ENCODE data around the gene ATL3.
A peak's percentile ranks its signal among the peaks of the same experiment; 100 is the strongest.
"Not testable (repeated sequence)": the region's sequence is repeated elsewhere in the genome, so short reads cannot be mapped to it uniquely, and the experiment has no call there.

Gene ATL3

GRCh38 chr11:63671322-63672155 lies at the start of gene ATL3:
ATL3 (minus strand) TSS chr11:63671376; CDS start chr11:63671335, 41 bp downstream.
- DNase-seq (ENCODE audit: low read depth) = peak; percentile 78

GRCh38 chr11:63720611-63721010 lies 49.4 kb upstream of the ATL3 start:
- DNase-seq (ENCODE audit: low read depth) = no peak

GRCh38 chr11:63719987-63720386 lies 48.8 kb upstream of the ATL3 start:
- no peak for DNase-seq (ENCODE audit: low read depth)

DNA sequence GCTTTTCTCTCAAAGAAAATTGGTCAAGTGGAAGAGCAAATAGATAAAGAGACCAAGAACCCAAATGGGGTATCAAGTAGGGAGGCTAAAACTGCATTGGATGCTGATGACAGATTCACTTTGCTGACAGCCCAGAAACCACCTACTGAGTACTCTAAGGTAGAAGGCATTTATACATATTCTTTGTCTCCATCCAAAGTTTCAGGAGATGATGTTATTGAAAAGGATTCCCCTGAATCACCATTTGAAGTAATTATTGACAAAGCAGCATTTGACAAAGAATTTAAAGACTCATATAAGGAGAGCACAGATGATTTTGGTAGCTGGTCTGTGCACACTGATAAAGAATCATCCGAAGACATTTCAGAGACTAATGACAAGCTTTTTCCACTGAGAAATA lies 47.8 kb upstream of the ATL3 start:
- DNase-seq (ENCODE audit: low read depth) = no peak

DNA sequence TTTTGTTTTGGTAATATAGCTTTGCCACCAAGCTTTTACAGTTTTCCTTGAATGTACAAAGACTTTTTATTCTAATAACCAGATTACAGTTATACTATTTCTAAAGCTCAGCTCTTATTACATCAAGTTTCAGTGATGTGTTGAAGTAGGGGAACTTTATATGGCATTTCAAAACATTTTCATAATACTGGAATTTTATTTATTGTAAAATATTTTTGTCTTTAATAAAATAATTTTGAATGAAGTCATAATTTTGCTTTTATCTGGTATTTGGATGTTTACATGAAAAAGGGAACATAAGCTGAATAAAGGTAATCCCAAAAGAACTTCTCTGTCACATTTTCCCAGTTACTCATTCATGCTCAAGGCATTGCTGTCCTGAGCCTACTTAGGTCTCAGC lies 44.9 kb upstream of the ATL3 start:
- DNase-seq (ENCODE audit: low read depth) = no peak

DNA sequence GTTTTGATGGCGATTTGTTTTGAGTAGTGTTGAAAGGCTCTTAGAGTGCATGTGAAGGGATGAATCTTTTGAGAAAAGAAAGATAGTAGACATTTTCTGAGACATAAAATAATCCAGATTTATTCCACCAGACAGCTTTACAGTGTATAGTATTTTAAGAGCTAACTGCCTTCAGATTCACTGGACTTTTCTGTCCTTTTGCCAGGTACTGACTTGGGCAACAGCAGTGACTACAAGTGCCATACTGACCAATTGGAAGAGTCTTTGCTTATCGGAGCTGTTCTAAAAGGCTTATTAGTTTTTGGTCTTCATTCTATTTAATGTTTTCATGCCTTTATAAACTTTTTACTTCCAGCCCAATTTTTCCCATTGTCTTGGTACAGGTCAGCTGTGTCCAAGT lies 42.6 kb upstream of the ATL3 start:
- no peak for DNase-seq (ENCODE audit: low read depth)

GRCh38 chr11:63711838-63712237 lies 40.7 kb upstream of the ATL3 start:
- DNase-seq (ENCODE audit: low read depth) = no peak

GRCh38 chr11:63710476-63711217 lies 39.5 kb upstream of the ATL3 start:
- no peak for DNase-seq (ENCODE audit: low read depth)

DNA sequence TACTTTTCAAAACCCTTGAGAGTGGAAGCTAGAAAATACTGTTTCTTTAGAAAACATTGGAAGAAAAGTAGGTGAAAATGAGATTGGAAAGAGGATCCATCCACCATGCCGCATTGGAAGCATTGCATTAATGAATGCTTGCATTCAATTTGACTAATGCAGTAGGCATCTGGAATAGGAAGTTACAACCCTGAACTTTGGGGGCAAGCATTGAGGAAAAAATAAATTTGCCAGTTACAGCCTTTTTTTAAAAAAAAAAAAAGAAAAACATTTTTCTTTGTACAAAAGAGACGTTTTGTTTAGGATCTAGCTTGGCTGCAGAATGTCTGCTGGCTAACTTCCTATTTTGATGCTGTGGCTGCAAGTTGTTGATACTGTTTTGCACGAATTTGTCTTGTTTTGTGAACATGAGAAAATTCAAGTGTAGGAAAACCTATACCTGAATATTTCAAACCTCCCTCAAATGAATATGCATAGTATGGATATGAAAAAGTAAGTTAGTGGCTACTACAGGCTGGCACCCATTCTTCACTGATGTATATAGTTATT lies 38.2 kb upstream of the ATL3 start:
- no peak for DNase-seq (ENCODE audit: low read depth)

DNA sequence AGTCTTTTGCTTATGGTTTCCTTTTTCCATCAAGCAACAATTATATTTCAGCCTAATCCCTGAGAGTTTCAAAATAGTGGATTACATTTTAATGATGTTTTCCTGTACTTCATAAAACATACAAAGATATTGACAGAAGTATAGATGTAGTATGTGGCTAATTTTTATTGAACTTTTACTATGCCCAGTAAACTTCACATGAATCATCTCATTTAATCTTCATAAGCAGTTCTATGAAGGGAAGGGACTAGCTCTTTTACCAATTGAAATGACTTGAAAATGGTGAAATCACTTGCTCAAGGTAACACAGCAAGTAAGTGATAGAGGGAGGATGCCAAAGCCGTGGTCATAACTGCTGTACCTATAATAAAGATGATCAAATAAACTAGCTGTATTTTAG lies 37.6 kb upstream of the ATL3 start:
- DNase-seq (ENCODE audit: low read depth) = no peak

GRCh38 chr11:63705526-63705925 lies 34.4 kb upstream of the ATL3 start:
- DNase-seq (ENCODE audit: low read depth) = no peak

GRCh38 chr11:63699896-63700295 lies 28.7 kb upstream of the ATL3 start:
- DNase-seq (ENCODE audit: low read depth) = no peak

GRCh38 chr11:63698976-63699733 lies 28.0 kb upstream of the ATL3 start:
- no peak for DNase-seq (ENCODE audit: low read depth)

- no peak for DNase-seq (ENCODE audit: low read depth)
These were observed 23.4 kb upstream of the ATL3 start for GRCh38 chr11:63694596-63694995.

DNA sequence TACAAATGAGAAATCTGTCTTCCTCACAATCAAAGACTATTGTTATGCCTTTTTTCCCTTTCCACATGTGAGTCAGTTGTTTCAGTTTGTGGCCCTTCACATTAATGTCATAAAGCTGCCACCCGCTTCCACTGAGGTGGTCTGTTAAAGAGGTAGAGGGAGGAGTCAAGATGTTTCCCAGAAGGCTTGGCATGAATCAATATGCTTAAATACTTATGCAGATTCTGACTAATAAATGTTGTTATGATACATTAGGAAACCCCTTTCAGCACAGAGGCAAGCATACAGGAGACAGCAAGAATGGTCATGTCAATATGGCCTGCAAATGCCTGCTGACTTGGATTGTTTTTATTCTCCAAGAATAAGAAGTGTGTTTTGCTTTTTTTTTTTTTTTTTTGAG lies 16.7 kb upstream of the ATL3 start:
- no peak for DNase-seq (ENCODE audit: low read depth)

DNA sequence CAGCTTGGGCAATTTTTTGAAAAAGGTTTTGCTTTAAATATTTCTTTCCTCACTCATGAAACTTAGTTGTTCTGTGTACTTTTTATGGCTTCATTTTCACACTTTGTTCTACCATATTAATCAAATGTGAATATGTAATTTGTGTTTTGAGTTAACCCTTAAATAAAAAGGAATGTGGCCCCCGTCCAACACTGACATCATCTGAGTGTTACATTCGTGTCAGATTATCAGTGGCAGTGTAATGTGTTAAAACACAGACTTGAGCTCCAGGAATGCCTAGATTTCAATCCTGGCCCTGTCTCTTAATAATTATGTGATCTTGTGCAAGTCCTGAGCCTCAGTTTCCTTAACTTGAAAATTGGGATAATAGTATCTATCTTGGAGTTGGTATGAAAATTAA lies 15.8 kb upstream of the ATL3 start:
- no peak for DNase-seq (ENCODE audit: low read depth)

- not testable (repeated sequence) for DNase-seq (ENCODE audit: low read depth)
These were observed 14.1 kb upstream of the ATL3 start for GRCh38 chr11:63685158-63685721.

DNA sequence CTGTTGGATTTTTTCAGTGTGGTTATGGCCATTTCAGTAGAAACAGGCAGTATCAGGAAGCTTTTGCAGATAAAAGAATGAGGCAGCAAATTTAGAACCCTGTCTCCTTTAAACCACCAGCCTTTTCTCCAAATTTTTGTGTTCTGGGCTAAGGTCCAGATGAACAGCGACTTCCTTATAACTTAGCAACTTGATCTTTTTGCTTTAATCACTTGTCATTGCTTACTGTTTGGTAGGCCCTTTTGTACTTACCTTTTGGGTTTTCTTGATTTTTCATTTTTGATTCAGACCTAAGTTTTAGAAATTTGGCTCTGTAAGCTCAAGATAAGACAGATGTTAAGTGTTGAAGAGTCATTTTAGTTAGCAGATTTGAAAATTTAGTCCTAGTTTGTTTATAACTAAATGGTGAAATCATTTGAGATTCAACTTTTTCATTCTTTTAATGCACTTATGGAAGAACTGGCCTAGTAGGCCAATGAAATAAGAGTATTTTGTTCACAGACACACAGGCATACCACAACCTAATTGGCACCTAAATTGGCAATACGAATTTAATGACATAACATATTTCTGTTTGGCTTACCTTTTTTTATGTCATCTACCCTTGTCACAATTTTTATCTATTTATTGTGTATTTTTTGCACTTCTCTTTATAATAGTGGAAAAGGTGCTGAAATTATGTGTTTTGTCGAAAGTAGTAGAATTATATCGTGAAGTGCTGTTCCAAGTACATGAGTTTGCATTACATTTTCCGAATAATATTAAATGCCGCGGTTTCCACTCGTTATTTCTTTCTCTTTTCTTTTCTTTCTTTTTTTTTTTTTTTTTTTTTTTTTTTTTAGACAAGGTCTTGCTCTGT lies 12.2 kb upstream of the ATL3 start:
- no peak for DNase-seq (ENCODE audit: low read depth)

- DNase-seq (ENCODE audit: low read depth) = no peak
These were observed 11.2 kb upstream of the ATL3 start for GRCh38 chr11:63682066-63683021.

Data from stimulated activated CD8-positive, alpha-beta memory T cell treated with anti-CD3 and anti-CD28 coated beads, Interleukin-15, amount 100 ng/mL, for 24 hours (primary cell).